ENCODE results near the gene NEDD4L. TPM values are rescaled to one million over a fixed set of nuclear protein-coding genes. Genes with fewer than 3 reads are reported as not detected.

NEDD4L gene
- total RNA-seq, 1 experiment from 2014 or later, result 57.4 TPM

GRCh38 chr18:58405107-58405898 lies 361.3 kb downstream of the NEDD4L start:
- no peaks in the 10 kb centered on the region for H3K36me3 ChIP-seq (ENCODE audit: low read depth)
- H3K27ac ChIP-seq, result no peak overlapping the region
- H3K27me3 ChIP-seq (ENCODE audit: insufficient read depth, low read depth), result no peaks in the 10 kb centered on the region
- no peaks in the 10 kb centered on the region for H4K20me1 ChIP-seq (ENCODE audit: insufficient read depth)
- H3K9me2 ChIP-seq (ENCODE audit: insufficient read depth), result no peaks in the 10 kb centered on the region
- BruUV-seq (replicated peaks), result no TSS peak
- intact Hi-C loops (cut with micrococcal nuclease; ENCODE audit: unreplicated experiment), result no loop called here
- H3K9me3 ChIP-seq (ENCODE audit: insufficient read depth, low read depth), result no peaks in the 10 kb centered on the region
- H3K4me3 ChIP-seq, result no peak overlapping the region
- no peak overlapping the region for H2AFZ ChIP-seq
- no peak for DNase-seq
- TF ChIP-seq EZH2 (IDR thresholded peaks at IDR 0.05; ENCODE audit: low read depth) (no peak), CTCF (conservative IDR thresholded peaks at IDR 0.05) (no peak)
- H3K79me2 ChIP-seq (ENCODE audit: low read depth), result no peaks in the 10 kb centered on the region
- 0 out of 2 replicates have a peak, but pooled peaks cover 4% of the 10 kb centered on the region for H3K4me1 ChIP-seq (replicated peaks; ENCODE audit: insufficient read depth)
- H3K4me2 ChIP-seq, result no peak overlapping the region
- H3F3A ChIP-seq (ENCODE audit: insufficient read depth, low read depth), result no peaks in the 10 kb centered on the region; the same call in 1 of the 2 replicates
- ChIA-PET CTCF (no interaction called here), POLR2A (ENCODE audit: unreplicated experiment) (no interaction called here)

GRCh38 chr18:58407263-58407648 lies 363.2 kb downstream of the NEDD4L start:
- H2AFZ ChIP-seq, result no peak overlapping the region
- no peaks in the 10 kb centered on the region for H3K79me2 ChIP-seq (ENCODE audit: low read depth)
- no peak for DNase-seq
- no peaks in the 10 kb centered on the region for H3F3A ChIP-seq (ENCODE audit: insufficient read depth, low read depth)
- H3K36me3 ChIP-seq (ENCODE audit: low read depth), result no peaks in the 10 kb centered on the region
- no peak for TF ChIP-seq EZH2 (IDR thresholded peaks at IDR 0.05; ENCODE audit: low read depth)
- TF ChIP-seq CTCF (conservative IDR thresholded peaks at IDR 0.05), result no peak
- no peaks in the 10 kb centered on the region for H4K20me1 ChIP-seq (ENCODE audit: insufficient read depth)
- H3K9me2 ChIP-seq (ENCODE audit: insufficient read depth), result no peaks in the 10 kb centered on the region
- H3K4me2 ChIP-seq, result no peak overlapping the region
- intact Hi-C loops (cut with micrococcal nuclease; ENCODE audit: unreplicated experiment), result no loop called here
- no TSS peak for BruUV-seq (replicated peaks)
- no peak overlapping the region for H3K27ac ChIP-seq
- no peaks in the 10 kb centered on the region for H3K27me3 ChIP-seq (ENCODE audit: insufficient read depth, low read depth)
- no peak overlapping the region for H3K4me3 ChIP-seq
- CTCF ChIA-PET, result no interaction called here
- POLR2A ChIA-PET (ENCODE audit: unreplicated experiment), result interaction anchor here (0.7 kb wide), 1 partner anchor 46 kb away, joined by 3 read pairs; no protein-coding TSS in a partner anchor
- H3K9me3 ChIP-seq (ENCODE audit: insufficient read depth, low read depth), result no peaks in the 10 kb centered on the region
- 0 out of 2 replicates have a peak, but pooled peaks cover 4% of the 10 kb centered on the region for H3K4me1 ChIP-seq (replicated peaks; ENCODE audit: insufficient read depth)

GRCh38 chr18:58407649-58408407 lies 363.8 kb downstream of the NEDD4L start:
- CTCF ChIA-PET, result no interaction called here
- TF ChIP-seq CTCF (conservative IDR thresholded peaks at IDR 0.05), result 0 out of 2 replicates have a peak, but pooled peaks have one; percentile 14
- no peak for TF ChIP-seq EZH2 (IDR thresholded peaks at IDR 0.05; ENCODE audit: low read depth)
- H3K27me3 ChIP-seq (ENCODE audit: insufficient read depth, low read depth), result no peaks in the 10 kb centered on the region
- H3K36me3 ChIP-seq (ENCODE audit: low read depth), result no peaks in the 10 kb centered on the region
- POLR2A ChIA-PET (ENCODE audit: unreplicated experiment), result no interaction called here
- intact Hi-C loops (cut with micrococcal nuclease; ENCODE audit: unreplicated experiment), result no loop called here
- BruUV-seq (replicated peaks), result no TSS peak
- no peak overlapping the region for H3K27ac ChIP-seq
- no peak for DNase-seq
- no peak overlapping the region for H2AFZ ChIP-seq
- no peaks in the 10 kb centered on the region for H3F3A ChIP-seq (ENCODE audit: insufficient read depth, low read depth)
- H3K79me2 ChIP-seq (ENCODE audit: low read depth), result no peaks in the 10 kb centered on the region
- no peak overlapping the region for H3K4me3 ChIP-seq
- no peaks in the 10 kb centered on the region for H3K9me2 ChIP-seq (ENCODE audit: insufficient read depth)
- H3K4me2 ChIP-seq, result no peak overlapping the region
- H3K4me1 ChIP-seq (replicated peaks; ENCODE audit: insufficient read depth), result 0 out of 2 replicates have a peak, but pooled peaks cover 4% of the 10 kb centered on the region
- no peaks in the 10 kb centered on the region for H4K20me1 ChIP-seq (ENCODE audit: insufficient read depth)
- H3K9me3 ChIP-seq (ENCODE audit: insufficient read depth, low read depth), result no peaks in the 10 kb centered on the region

All from PC-9 (cell line).